H1 (cell line): Measurements from ENCODE around the gene LRRC46. TPM values are rescaled to one million over a fixed set of nuclear protein-coding genes. Genes with fewer than 3 reads are reported as not detected.

Experiments
- JUND ChIP-seq: IDR thresholded peaks from 2 replicates; pipeline ENCODE4 v1.6.1; 2011; ENCODE audit warnings: mild to moderate bottlenecking, improper control_type of control experiment, low read length
- SAP30 ChIP-seq: fragments of 300-600 bp; sonication (generic); IDR thresholded peaks from 2 replicates; pipeline ENCODE4 v1.7.1; 2012; ENCODE audit warnings: low read length, moderate library complexity, mild to moderate bottlenecking, inconsistent platforms; ENCODE audit not compliant: insufficient read depth, insufficient replicate concordance
- polyA plus RNA-seq, 7 experiments: library from polyadenylated mRNA; depleted of rRNA in 3 of 7; stranded (reverse) in 5 of 7; unstranded in 2 of 7; fragments of >200 nt in 5 of 7; fragments of 200-250 nt in 2 of 7; gene quantifications; 1 replicate in 5 of 7; 2 replicates in 1 of 7; 4 replicates in 1 of 7; pipeline versions ENCODE4 v1.2.1 to v1.2.3, GENCODE V29; 2011 to 2013; ENCODE audit warnings: missing spikeins in 2 of 7, mixed read lengths in 2 of 7
- total RNA-seq: library from RNA; stranded (reverse); fragmentation: NEBNext Ultra II Directional; extraction: Animal tissue kit (Norgen Biotek cat#: 25700); gene quantifications from 2 replicates; pipeline ENCODE4 v1.2.1, GENCODE V29; 2021

The LRRC46 gene
- total and polyA plus RNA-seq, 2 of the 8 experiments (the other 6 are each of a cell fraction or from before 2014, with no cell fraction given), result 0.18 TPM; not detected in 1

GRCh38 chr17:47823519-47823918 lies 8.0 kb upstream of the LRRC46 start (continued):
- TF ChIP-seq SAP30 (no peak), JUND (no peak)
